Kidney tubule cell (primary cell): ENCODE results near the gene KDM6B.

ENCODE experiments used
- DNase-seq: peaks from one replicate; pipeline ENCODE4 v3.0.0-alpha.2; 2018; ENCODE audit warnings: low spot score

Gene KDM6B, protein sequence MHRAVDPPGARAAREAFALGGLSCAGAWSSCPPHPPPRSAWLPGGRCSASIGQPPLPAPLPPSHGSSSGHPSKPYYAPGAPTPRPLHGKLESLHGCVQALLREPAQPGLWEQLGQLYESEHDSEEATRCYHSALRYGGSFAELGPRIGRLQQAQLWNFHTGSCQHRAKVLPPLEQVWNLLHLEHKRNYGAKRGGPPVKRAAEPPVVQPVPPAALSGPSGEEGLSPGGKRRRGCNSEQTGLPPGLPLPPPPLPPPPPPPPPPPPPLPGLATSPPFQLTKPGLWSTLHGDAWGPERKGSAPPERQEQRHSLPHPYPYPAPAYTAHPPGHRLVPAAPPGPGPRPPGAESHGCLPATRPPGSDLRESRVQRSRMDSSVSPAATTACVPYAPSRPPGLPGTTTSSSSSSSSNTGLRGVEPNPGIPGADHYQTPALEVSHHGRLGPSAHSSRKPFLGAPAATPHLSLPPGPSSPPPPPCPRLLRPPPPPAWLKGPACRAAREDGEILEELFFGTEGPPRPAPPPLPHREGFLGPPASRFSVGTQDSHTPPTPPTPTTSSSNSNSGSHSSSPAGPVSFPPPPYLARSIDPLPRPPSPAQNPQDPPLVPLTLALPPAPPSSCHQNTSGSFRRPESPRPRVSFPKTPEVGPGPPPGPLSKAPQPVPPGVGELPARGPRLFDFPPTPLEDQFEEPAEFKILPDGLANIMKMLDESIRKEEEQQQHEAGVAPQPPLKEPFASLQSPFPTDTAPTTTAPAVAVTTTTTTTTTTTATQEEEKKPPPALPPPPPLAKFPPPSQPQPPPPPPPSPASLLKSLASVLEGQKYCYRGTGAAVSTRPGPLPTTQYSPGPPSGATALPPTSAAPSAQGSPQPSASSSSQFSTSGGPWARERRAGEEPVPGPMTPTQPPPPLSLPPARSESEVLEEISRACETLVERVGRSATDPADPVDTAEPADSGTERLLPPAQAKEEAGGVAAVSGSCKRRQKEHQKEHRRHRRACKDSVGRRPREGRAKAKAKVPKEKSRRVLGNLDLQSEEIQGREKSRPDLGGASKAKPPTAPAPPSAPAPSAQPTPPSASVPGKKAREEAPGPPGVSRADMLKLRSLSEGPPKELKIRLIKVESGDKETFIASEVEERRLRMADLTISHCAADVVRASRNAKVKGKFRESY (N-terminal part only)

DNA sequence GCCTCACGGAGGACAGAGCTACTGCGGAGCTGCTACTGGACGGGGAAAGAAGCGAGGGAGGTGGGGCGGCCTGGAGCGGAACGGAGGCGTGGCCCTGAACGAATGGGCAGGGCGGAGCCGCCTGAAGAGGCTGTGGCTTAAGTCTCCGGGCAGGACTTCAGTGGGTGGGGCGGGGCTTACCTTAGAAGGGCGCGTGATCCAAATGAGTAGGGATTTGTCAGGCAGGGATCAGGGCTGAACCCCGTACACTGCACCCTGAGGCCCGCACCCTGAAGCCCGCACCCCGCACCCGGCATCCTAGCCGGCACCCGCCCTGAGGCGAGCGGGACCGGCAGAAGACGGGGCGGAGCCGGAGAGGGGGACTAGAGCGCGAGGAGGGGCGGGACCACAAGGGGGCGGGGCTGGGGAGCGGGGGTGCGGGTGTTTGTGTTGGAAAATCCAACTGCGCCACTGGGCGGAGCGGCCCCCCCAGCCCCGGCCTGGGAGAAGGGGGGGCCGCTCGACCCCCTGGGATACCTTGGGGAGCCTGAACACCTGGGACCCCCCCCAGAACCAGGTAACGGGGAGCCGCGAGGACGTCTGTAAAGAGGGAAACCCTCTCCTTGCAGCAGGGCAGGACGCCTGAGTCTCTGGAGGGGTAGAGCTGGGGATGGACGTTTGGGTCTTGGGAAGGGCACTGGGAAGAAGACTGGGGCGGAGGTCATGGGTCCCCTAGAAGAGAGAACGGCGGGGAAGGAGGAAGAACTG is at the start of gene KDM6B:
Gene KDM6B (plus strand): TSS at position 423 of the 747 bp plus-strand sequence. CDS start 11,338 bp downstream, outside the sequence.
- peak; percentile 89 for DNase-seq

DNA sequence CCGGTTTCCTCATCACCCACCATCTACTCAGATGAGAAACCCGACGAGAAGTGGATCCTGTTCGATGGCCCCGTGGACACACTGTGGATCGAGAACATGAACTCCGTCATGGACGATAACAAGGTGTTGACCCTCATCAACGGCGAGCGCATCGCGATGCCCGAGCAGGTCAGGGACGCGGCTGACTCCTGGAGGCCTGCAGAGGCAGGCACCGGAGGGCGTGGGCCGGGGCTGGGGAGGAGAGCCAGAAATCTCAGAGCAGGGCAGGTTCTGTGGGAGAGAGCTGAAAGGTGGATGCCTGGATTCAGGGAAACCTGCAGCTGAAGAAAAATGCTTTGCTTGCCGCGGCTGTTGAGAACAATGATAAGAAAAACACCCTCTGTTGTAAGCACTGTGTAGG is 47.2 kb upstream of the KDM6B start:
- DNase-seq: no peak

DNA sequence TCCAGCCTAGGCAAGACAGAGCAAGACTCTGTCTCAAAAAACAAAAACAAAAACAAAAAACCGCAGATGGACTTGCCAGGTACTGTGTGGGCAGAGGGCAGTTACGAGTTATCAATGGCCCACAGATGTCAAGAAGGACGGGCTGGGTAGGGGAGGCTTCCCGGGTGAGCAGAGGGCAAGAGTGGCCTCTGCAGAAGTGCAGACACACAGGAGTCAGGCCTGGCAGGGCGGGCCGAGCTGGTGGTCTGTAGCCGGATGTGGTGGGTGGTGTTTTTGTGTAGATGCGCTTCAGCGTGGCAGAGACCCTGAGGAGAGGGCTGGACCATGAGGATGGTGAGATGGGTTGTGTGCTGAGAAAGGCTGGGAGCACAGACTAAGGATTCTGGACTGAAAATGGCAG is 44.9 kb upstream of the KDM6B start:
- no peak for DNase-seq

DNA sequence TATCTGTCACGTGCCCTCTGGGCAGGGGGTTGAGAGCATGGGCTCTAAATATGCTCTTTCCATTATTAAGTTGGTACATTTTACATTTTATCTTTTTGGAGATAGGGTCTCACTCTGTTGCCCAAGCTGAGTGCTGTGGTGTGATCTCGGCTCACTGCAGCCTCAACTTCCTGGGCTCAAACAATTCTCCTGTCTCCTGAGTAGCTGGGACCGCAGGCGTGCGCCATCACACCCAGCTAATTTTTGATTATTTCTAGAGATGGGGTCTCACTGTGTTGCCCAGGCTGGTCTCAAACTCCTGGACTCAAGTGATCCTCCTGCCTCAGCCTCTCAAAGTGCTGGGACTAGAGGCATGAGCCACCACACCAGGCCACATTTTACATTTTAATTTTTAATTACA is 43.9 kb upstream of the KDM6B start:
- DNase-seq: no peak

DNA sequence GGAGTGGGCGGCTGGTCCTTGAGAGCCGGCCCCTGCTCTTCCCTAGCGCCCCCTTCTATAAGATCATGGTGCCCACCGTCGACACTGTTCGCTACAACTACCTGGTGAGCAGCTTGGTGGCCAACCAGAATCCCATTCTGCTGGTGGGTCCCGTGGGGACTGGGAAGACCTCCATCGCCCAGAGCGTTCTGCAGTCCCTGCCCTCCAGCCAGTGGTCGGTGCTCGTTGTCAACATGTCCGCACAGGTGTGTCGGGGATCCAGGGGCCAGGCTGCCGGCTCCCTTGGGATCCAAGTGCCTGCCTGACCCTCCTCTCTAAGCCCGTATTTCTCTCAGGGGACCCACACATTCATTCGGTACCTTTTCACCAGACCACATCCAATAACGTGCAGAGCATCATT is 41.4 kb upstream of the KDM6B start:
- no peak for DNase-seq

DNA sequence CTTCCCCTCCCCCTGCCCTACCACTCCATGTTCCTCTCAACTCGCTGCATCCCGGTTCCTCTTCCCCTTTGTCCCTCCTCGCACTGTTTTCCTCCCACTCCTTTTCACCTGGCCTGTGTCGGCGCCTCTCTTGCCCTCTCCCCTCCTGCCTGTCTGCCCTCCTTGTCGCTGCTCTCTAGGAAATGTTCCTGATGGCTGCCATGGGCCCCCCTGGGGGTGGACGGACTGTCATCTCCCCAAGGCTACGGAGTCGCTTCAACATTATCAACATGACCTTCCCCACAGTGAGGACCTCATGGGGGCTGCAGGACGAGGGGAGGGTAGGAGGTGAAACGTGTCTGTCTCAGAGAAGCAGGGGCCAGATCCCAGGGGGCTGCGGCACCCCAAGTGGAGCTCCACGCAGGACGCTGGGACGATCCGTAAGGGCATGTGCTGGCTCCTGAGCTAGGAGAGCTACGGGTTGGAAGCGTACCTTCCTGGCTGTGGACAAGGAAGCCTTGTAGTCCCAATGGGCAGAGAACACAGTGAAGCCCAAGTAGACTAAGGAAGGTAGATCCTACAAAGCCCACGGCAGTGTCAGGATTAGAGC is 39.8 kb upstream of the KDM6B start:
- no peak for DNase-seq

DNA sequence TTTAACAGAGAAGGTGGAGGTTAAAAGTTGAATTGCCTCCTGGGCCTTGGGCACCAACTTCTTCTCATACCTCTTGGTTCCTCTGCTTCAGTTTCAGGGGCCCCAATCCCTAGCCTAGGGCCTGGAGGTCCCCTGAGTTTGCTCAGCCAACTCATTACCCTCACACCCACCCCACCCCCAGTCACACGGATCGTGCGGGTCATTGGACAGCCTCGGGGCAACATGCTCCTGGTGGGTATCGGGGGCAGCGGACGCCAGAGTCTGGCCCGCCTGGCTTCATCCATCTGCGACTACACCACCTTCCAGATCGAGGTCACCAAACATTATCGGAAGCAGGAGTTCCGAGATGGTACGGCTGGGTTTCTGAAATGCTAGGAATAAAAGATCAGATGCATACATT is 36.0 kb upstream of the KDM6B start:
- no peak for DNase-seq

DNA sequence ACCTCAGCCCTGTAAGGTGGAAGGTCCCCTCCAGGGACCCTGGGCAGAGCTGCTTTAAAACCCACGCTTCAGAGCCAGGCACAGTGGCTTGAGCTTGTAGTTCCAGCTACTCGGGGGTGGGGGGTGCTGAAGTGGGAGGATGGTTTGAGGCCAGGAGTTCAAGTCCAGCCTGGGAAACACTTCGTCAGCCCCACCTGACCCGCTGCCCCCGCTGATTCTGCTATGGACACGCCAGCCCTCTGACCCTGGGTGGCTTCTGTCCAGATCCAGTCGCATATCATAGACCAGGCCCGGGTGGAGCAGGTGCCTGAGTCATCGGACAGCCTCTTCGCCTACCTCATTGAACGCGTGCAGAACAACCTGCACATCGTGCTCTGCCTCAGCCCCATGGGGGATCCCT is 35.2 kb upstream of the KDM6B start:
- DNase-seq: no peak

DNA sequence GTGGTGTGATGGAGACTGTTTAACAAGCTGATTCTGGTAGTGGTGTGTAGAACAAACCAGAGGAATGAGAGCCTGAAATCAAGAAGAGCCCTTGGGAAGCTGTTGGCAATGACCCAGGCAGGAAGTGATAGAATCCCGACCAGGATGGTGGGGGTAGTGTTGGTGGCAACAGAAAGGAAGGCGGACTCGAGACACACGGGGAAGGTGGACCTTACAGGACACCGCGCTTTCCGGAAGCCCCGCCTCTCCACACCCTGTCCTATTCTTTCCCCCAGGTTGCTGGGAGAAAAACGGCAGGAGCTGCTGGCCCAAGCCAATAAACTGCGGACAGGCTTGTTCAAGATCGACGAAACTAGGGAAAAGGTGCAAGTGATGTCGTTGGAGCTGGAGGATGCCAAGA is 30.0 kb upstream of the KDM6B start:
- DNase-seq: peak; percentile 50

DNA sequence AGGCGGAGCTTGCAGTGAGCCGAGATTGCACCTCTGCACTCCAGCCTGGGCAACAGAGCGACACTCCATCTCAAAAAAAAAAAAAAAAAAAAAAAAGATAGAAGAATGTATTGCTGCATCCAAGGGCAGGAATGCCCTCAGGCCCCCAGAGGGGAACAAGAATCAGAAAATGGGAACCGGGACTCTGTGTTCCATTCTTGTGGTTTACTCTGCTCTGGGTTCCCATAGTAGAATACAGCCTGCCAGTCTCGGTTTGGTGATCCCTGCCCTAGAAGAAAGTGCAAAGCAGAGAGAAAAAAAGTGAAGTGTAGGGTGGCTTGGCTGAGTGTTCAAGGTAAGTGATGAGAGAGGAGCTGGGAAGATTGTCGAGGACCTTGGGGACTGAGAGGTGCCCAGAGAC is 27.4 kb upstream of the KDM6B start:
- no peak for DNase-seq

DNA sequence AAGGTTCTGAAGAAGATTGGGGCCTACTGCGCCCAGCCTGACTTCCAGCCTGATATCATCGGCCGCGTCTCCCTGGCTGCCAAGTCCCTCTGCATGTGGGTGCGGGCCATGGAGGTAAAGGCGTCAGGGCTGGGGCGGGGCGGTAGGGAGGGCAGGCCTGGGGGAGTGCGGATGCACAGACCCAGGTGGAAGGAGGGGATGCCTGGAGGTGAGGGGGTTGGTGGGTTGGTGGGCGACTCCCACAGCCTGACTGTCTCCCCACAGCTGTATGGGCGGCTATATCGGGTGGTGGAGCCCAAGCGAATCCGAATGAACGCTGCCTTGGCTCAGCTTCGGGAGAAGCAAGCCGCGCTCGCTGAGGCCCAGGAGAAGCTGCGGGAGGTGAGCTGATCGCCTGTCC is 26.8 kb upstream of the KDM6B start:
- no peak for DNase-seq

DNA sequence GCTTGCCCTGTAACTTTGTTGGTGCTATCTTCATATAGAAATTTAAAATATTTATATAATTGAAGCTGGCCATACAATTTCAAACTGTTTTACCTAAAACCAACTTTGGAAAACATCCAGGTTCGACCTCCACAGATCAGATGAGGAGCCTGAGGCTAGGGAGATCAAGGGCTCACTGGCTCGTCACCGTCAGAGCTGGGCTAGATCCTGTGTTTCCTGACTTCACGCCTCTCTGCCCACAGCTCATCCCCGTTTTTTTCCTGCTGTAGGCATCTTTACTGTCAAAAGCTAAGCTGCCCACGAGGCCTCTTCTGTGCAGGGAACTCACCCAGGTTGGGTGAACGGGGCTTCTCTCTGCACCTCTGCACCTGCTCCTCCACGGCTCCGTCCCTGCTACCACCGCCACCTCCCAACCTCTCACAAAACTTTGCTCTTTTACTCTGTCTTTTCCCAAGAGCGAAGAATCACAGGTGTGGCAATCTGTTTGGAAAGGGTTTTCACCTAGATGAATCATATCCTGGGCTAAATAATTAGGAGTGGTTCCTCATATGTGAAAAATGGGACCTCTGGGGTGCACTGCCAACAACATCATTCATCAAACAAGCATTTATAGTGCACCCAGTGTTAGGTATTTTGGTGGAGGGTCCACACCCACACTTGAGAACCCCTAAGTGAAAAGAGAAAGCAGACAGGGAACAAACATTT is 24.8 kb upstream of the KDM6B start:
- DNase-seq: peak; percentile 68

DNA sequence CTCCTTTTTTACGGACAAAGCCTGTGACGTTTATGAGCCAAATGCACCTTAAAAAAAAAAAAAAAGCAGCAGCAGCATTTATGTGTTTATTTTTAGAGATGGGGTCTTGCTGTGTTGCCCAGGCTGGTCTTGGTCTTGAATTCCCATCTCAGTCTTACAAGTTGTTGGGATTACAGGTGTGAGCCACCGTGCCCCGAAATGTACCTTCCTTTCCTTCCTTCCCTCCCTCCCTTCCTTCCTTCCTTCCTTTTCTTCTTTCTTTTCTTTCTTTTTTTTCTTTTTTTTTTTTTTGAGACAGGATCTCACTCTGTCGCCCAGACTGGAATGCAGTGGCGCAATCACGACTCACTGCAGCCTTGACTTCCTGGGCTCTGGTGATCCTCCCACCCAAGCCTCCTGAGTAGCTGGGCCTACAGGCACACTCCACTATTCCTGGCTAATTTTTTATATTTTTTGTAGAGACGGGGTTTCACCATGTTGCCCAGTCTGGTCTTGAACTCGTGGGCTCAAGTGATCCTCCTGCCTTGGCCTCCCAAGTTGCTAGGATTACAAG is 24.1 kb upstream of the KDM6B start:
- DNase-seq: peak; percentile 68

DNA sequence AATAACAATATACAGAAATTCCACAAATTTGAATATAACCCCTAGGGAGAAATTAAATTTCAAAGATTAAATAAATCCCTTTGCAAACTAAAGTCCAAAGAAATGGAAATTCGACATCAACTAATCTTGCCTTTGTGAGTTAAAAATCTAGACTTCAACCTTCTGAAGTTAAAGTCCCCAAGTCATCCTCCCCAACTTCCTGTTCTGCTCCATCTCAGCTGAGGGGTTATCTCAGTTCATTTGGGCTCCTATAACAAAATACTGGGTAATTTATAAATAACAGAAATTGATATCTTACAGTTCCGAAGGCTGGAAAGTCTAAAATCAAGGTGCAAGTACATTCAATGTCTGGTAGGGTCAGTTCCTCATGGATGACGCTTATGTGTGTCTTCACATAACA is 22.8 kb upstream of the KDM6B start:
- DNase-seq: no peak

DNA sequence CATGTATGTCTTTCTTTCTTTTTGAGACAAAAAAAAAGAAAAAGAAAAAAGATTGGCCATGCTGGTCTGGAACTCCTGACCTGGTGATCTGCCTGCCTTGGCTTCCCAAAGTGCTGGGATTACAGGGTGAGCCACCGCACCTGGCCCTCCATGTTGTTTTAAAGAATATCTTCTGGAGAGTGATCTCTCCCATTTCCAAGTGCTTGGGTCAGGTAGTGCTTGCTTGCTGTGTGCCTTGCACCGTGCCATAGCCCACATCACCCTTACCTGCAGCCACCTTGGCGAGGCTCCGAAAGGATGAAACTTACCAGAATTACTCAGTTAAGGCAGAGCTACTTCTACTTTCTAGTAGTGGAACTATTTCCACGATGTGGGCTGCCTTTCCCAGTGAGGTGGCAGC is 19.0 kb upstream of the KDM6B start:
- DNase-seq: no peak

DNA sequence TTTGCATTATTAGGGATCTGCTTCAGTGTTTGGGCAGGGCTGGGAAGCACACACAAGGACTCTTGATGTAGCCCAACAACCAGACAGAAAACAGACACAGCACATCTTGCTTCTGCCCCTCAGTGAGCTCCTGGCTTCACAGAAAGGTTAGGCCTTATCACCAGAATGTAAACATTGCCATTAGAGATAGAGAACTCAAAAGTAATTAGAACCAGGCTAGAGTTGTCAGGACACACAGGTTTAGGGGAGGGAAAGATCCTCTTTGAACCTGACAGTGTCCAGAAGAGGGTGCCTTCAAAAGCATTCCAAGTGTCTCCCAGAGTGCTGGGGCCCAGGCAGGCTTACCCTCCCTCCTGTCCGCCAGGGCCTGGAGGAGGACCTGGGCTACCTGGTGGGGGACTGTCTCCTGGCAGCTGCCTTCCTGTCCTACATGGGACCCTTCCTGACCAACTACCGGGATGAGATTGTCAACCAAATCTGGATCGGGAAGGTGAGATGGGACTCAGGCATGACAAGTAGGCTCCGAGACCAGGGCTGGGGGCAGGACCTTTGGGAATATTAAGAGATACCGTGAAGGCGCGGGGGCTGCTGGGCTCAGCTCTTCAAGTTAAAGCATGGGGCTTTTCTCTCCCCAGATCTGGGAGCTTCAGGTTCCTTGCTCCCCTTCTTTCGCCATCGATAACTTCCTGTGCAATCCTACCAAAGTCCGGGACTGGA is 16.9 kb upstream of the KDM6B start:
- DNase-seq: no peak

DNA sequence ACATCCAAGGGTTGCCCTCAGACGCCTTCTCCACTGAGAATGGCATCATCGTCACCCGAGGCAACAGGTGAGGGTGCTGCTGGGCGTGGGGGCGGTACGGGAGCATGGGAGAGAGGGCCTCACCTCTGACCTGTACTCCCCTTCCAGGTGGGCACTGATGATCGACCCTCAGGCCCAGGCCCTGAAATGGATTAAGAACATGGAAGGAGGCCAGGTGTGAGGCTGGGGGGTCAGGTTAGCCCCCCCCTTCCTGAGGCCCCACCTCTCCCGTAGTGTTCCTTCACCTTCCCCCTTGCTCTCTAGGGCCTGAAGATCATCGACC is 16.4 kb upstream of the KDM6B start:
- no peak for DNase-seq

DNA sequence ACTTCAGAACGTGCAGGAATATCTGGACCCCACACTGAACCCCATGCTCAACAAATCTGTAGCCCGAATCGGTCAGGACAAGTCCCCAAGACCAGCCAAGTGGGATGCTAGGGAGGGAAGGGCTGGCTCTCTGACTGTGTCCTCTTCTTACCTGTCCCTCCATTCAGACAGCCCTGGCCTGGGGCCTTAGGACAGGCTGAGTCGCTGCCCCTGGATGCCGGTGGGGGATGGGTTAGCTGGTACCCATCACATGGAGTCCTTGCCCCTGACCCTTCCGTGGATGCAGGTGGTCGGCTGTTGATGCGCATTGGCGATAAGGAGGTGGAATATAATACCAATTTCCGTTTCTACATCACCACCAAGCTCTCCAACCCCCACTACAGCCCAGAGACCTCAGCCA is 16.0 kb upstream of the KDM6B start:
- DNase-seq: no peak

DNA sequence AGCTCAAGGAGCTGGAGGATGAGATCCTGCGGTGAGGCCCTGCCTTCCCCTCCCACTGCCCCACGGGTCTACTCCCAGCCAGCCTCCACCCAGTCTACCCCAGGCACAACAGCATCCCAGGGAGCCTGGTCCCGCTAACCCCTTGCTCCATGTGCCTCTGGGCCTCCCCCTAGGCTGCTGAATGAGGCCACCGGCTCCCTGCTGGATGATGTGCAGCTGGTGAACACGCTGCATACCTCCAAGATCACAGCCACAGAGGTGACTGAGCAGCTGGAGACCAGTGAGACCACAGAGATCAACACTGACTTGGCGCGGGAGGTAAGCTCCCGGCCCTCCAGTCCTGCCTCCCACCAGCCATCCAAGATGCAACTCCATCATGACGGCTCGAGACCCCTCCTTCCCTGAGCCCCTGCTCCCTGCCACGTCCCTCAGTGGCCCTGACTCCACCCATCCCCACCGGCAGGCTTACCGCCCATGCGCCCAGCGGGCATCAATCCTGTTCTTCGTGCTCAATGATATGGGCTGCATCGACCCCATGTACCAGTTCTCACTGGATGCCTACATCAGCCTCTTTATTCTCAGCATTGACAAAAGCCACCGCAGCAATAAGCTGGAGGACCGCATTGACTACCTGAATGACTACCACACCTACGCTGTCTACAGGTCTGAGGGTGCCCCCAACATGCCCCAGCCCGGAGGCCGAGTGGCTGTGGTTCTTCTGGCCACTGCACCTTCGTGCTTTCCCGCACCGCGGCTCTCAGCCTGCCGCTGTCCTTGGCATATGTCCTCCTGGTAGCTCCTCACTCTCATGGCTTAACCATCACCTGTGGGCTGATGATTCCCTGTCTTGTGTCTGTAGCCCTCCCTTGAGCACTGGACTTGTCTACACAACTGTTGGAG is 15.0 kb upstream of the KDM6B start:
- DNase-seq: no peak
